Jurkat, Clone E6-1 (cell line): Measurements from ENCODE around the gene CERT1.

ENCODE experiments used
- DNase-seq: peaks from one replicate; pipeline ENCODE4 v3.0.0-alpha.2; 2011; ENCODE audit warnings: low read depth, low spot score
- H3K4me3 ChIP-seq: 2 replicates; pipeline ENCODE4 v1.5.1; 2011; ENCODE audit warnings: mild to moderate bottlenecking, low read length, control low read depth, moderate library complexity

The CERT1 gene

GRCh38 chr5:75364571-75365280 is 146.7 kb downstream of the CERT1 start:
- H3K4me3 ChIP-seq: no peak overlapping the region
- no peak for DNase-seq

- DNase-seq: no peak
- H3K4me3 ChIP-seq: no peak overlapping the region
Measured at GRCh38 chr5:75363726-75364495, 147.5 kb downstream of the CERT1 start.

- no peak for DNase-seq
- no peak overlapping the region for H3K4me3 ChIP-seq
Measured at GRCh38 chr5:75363111-75363510, 148.3 kb downstream of the CERT1 start.

DNA sequence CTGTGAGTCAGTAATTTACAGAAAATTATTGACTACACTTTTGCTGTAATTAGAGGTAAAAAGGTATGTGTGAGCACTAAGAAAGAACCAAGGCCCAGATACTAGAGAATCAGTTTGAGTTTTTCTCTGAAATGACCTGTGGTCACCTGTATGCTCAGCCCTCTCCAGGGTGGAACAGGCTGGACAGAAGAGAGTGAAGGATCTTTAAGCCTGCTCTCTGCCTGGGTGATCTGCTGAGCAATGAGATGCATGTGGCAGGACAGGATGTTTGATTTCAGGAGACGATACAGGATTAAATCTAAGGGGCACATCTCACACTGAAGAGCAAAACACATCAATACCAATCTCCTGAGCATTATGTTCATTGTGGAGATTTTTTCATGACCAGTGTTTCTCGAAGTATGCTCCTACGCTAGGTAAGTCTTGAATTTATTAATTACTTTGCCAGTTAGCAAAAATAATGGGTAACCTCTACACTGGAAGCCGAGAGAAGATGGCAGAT is 148.9 kb downstream of the CERT1 start:
- DNase-seq: no peak
- H3K4me3 ChIP-seq: no peak overlapping the region

GRCh38 chr5:75361310-75361709 is 150.1 kb downstream of the CERT1 start:
- no peak overlapping the region for H3K4me3 ChIP-seq
- no peak for DNase-seq

- DNase-seq: no peak
- H3K4me3 ChIP-seq: no peak overlapping the region
Measured at GRCh38 chr5:75358117-75358516, 153.3 kb downstream of the CERT1 start.

DNA sequence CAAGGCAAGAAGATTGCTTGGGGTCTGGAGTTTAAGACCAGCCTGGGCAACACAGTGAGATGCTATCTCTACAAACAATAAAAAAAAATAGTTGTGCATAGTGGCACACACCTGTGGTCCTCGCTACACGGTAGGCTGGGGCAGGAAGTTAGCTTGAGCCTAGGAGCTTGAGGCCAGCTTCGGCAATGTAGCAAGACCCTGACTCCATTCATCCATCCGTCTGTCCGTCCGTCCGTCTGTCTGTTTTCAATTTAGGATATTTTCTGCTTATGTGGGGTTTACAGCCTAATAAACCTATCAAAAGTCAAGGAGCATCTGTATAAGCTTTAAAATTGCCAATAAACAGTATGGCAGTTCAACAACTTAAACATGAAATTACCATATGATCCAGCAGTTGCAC is 154.7 kb downstream of the CERT1 start:
- no peak overlapping the region for H3K4me3 ChIP-seq
- no peak for DNase-seq

GRCh38 chr5:75355236-75355635 is 156.2 kb downstream of the CERT1 start:
- DNase-seq: no peak
- H3K4me3 ChIP-seq: no peak overlapping the region

- DNase-seq: no peak
- no peak overlapping the region for H3K4me3 ChIP-seq
Measured at GRCh38 chr5:75351139-75351926, 160.1 kb downstream of the CERT1 start.

- no peak for DNase-seq
- no peak overlapping the region for H3K4me3 ChIP-seq
Measured at GRCh38 chr5:75349663-75350062, 161.8 kb downstream of the CERT1 start.

DNA sequence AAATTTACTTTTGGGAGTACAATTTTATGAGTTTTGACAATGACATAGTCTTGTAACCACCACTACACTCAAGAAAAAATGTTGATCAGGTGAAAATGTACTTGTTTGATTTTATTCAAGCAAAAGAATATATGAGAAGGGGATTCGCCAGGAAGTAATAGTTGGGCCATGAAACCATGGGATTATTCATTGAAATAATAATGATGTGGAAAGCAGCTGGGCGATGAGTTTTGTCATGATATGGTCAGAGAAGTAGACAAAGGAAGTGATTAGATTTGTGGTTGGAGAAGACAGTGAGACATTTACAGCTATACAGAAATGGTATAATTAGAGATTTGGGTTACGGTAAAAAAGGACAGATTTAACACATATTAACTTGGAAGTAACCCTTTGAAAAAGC is 163.2 kb downstream of the CERT1 start:
- DNase-seq: no peak
- no peak overlapping the region for H3K4me3 ChIP-seq

GRCh38 chr5:75342836-75343235 is 168.6 kb downstream of the CERT1 start:
- DNase-seq: no peak
- H3K4me3 ChIP-seq: no peak overlapping the region

DNA sequence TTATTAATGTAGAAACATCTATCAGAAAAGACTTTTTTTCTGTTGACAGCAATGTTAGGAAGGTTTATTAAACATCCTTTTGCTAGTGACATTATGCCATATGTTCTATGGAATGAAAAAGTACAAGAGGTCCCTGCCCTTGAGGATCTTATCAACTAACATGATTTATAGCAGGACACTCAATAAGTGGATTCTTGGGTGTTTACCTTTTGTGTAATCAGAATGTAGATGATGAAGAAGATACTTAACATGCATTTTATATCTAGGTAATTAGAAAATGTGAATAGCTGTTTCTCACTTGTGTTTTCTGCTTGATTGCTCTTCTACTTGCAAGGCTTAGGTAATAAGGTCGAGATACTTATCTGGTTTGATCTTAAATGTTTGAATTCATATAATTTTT is 169.5 kb downstream of the CERT1 start:
- no peak overlapping the region for H3K4me3 ChIP-seq
- no peak for DNase-seq

GRCh38 chr5:75340714-75341478 is 170.5 kb downstream of the CERT1 start:
- DNase-seq: no peak
- no peak overlapping the region for H3K4me3 ChIP-seq

GRCh38 chr5:75338408-75338807 is 173.0 kb downstream of the CERT1 start:
- peak overlapping the region; percentile 78 for H3K4me3 ChIP-seq

GRCh38 chr5:75337366-75338021 is 173.9 kb downstream of the CERT1 start:
- no peak for DNase-seq
- H3K4me3 ChIP-seq: peak overlapping the region; percentile 78

More at GRCh38 chr5:75338408-75338807, 173.0 kb downstream of the CERT1 start:
- DNase-seq: no peak

DNA sequence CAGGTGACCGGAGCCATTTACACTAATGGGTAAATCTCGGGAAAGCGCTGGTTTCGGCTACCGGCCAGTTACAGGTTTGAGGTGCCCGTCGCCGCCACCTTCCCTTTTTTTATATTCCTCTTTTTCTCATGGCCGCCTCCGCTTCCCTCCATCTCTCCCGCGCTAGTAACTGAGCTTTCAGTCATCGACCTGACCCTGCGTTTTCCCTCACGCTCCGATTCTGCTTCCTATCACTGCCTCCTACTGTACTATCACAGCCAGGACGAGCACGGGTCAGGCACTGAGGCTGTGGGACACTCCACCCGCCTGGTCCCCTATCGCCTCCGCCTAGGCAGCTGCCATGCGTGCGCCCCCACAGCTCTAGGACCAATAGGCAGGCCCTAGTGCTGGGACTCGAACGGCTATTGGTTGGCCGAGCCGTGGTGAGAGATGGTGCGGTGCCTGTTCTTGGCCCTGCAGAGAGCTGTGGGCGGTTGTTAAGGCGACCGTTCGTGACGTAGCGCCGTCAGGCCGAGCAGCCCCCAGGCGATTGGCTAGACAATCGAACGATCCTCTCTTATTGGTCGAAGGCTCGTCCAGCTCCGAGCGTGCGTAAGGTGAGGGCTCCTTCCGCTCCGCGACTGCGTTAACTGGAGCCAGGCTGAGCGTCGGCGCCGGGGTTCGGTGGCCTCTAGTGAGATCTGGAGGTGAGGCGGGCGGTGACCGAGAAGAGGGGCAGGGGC is 174.7 kb downstream of the CERT1 start, which contains the start of gene HMGCR:
Gene HMGCR (plus strand): TSS at position 606 of the 722 bp plus-strand sequence. CDS start 5,386 bp downstream, outside the sequence.
- DNase-seq: peak; percentile 99
- peak within 1 kb of the TSS; percentile 78 for H3K4me3 ChIP-seq
